ENCODE data around the gene TSHZ1.

- TF ChIP-seq MYC (IDR thresholded peaks at IDR 0.05; ENCODE audit: borderline replicate concordance, low read length) (no peak), ESRRA (IDR thresholded peaks at IDR 0.05; ENCODE audit: borderline replicate concordance, low read length) (no peak), CTCF (IDR thresholded peaks at IDR 0.05) (no peak), CEBPB (IDR thresholded peaks at IDR 0.05) (no peak), RCOR1 (IDR thresholded peaks at IDR 0.05; ENCODE audit: low read depth, low read length) (no peak), HOXA7 (CRISPR knock-in tag; IDR thresholded peaks at IDR 0.05) (no peak), RAD21 (conservative IDR thresholded peaks at IDR 0.05 in 1 of 2, IDR thresholded peaks at IDR 0.05 in 1 of 2) (no peak), USF2 (IDR thresholded peaks at IDR 0.05) (no peak), ZSCAN20 (CRISPR knock-in tag; IDR thresholded peaks at IDR 0.05) (no peak), POLR2A (IDR thresholded peaks at IDR 0.05; ENCODE audit: low read length) (no peak), GATA3 (IDR thresholded peaks at IDR 0.05; ENCODE audit: borderline replicate concordance) (no peak)
These were observed 128.0 kb downstream of the TSHZ1 start for GRCh38 chr18:75338631-75339030.
